ENCODE measurements around the gene STAMBP.
"Not testable (repeated sequence)": the region's sequence is repeated elsewhere in the genome, so short reads cannot be mapped to it uniquely, and the experiment has no call there.

The STAMBP gene

DNA sequence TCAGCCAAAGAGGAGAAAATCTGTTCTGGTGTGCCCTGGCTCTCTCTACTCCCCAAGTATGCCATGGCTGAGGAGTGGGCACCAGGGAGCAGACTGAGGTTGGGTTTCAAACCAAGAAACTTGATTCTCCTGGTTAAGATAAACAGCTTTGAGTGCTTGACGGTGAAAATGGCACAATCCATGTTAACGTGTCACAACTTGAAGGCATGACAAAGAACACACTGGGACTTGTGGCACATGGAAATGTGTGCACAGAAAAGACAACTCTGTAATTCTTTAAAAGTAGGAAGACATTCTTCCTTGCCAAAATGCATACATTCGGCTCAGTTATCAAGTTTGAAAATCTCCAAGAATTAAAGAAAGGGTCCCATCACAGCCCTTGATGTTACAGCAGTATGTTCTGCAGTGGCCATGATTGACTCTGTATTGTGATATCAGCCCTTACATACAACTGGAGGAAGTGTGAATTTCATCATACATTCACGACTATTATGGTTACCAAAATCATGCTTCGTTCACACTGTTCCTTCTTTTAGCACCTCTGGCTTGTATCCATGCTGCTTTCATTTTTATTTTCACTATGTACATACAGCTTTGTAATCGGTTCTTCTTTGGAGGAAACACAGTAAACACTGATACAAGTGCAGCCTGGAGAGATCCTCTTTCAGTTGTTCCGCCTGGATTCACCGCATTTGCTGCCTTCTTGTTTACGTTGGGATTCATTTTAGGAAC is 48.5 kb downstream of the STAMBP start:
- TF ChIP-seq, protein P1, sequence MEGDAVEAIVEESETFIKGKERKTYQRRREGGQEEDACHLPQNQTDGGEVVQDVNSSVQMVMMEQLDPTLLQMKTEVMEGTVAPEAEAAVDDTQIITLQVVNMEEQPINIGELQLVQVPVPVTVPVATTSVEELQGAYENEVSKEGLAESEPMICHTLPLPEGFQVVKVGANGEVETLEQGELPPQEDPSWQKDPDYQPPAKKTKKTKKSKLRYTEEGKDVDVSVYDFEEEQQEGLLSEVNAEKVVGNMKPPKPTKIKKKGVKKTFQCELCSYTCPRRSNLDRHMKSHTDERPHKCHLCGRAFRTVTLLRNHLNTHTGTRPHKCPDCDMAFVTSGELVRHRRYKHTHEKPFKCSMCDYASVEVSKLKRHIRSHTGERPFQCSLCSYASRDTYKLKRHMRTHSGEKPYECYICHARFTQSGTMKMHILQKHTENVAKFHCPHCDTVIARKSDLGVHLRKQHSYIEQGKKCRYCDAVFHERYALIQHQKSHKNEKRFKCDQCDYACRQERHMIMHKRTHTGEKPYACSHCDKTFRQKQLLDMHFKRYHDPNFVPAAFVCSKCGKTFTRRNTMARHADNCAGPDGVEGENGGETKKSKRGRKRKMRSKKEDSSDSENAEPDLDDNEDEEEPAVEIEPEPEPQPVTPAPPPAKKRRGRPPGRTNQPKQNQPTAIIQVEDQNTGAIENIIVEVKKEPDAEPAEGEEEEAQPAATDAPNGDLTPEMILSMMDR (IDR thresholded peaks at IDR 0.05; ENCODE audit: control extremely low read depth, extremely low read depth, low read depth, missing control alignments), result no peak
- POLR2A ChIA-PET, result no interaction called here
- DNase-seq (ENCODE audit: extremely low spot score), result no peak
- CTCF ChIA-PET, result no interaction called here

DNA sequence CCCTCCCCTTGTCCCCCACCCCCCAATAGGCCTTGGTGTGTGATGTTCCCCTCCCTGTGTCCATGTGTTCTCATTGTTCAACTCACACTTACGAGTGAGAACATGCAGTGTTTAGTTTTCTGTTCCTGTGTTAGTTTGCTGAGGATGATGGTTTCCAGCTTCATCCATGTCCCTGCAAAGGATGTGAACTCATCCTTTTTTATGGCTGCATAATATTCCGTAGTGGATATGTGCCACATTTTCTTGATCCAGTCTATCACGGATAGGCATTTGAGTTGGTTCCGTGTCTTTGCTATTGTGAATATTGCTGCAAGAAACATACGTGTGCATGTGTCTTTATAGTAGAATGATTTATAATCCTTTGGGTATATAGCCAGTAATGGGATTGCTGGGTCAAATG is 49.2 kb downstream of the STAMBP start:
- DNase-seq (ENCODE audit: extremely low spot score); POLR2A ChIA-PET: not testable (repeated sequence)
- CTCF ChIA-PET, result interaction anchor here (1.5 kb wide), 1 partner anchor 10 kb away, joined by 4 read pairs; no protein-coding TSS in a partner anchor

DNA sequence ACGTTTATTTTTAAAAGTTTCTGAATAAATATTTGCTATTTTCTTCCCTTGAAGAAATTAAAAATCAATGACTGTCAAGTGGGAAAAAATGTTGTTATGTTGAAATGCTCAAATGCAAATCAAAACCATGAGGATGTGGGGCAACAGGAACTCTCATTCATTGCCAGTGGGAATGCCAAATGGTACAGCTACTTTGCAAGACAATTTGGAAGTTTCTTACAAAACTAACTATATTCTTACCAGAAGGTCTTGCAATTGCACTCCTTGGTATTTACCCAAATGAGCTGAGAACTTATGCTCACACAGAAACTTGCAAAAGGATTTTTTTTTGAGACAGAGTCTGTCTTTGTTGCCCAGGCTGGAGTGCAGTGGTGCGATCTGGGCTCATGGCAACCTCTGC is 56.6 kb downstream of the STAMBP start:
- no peak for DNase-seq (ENCODE audit: extremely low spot score)
- POLR2A ChIA-PET, result no interaction called here
- TF ChIP-seq, protein P1 (IDR thresholded peaks at IDR 0.05; ENCODE audit: control extremely low read depth, extremely low read depth, low read depth, missing control alignments), result no peak
- CTCF ChIA-PET, result interaction anchor here (0.9 to 2.2 kb wide), 3 partner anchors 8 to 27 kb away, joined by 3 to 5 read pairs (median 3); partner anchors contain the start of gene ACTG2

DNA sequence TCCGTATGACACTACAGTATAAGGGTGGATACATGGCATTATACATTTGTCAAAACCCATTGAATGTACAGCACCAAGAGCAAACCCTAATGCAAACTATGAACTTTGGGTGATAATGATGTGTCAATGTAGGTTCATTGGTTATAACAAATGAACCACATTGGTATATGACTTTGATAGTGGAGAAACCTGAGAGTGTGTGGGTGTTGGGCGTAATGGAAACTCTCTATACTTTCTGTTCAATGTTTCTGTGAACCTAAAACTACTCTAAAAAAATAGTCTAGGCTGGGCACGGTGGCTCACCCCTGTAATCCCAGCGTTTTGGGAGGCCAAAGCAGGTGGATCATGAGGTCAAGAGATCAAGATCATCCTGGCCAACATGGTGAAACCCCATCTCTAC is 57.6 kb downstream of the STAMBP start:
- TF ChIP-seq, protein P1 (IDR thresholded peaks at IDR 0.05; ENCODE audit: control extremely low read depth, extremely low read depth, low read depth, missing control alignments), result no peak
- no peak for DNase-seq (ENCODE audit: extremely low spot score)
- ChIA-PET CTCF (interaction anchor here (1.7 kb wide), 1 partner anchor 31 kb away, joined by 5 read pairs; no protein-coding TSS in a partner anchor), POLR2A (no interaction called here)

DNA sequence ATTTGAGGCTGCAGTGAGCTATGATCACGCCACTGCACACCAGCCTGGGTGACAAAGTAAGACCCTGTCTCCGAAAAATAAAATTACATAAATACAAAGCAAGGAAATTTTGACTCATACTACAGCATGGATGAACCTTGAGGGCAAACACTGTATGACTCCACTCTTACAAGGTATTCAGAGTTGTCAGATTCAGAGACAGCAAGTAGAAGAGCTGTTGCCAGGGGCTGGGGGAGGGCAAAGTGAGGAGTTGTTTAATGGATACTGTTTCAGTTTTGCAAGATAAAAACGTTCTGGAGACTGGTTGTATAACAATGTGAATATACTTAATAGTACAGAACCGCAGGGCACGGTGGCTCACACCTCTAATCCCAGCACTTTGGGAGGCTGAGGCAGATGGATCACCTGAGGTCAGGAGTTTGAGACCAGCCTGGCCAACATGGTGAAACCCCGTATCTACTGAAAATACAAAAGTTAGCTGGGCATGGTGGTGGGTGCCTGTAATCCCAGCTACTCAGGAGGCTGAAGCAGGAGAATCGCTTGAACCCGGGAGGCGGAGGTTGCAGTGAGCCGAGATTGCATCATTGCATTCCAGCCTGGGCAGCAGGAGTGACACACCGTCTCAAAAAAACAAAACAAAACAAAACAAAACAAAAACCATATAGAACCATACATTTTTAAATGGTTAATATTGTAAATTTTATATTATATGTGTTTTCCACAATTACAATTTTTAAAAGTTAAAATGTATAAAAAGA is 59.0 kb downstream of the STAMBP start:
- CTCF ChIA-PET, result interaction anchor here (1.2 to 1.7 kb wide), 2 partner anchors 9 to 29 kb away, joined by 4 to 5 read pairs; no protein-coding TSS in a partner anchor
- DNase-seq (ENCODE audit: extremely low spot score); POLR2A ChIA-PET: not testable (repeated sequence)

DNA sequence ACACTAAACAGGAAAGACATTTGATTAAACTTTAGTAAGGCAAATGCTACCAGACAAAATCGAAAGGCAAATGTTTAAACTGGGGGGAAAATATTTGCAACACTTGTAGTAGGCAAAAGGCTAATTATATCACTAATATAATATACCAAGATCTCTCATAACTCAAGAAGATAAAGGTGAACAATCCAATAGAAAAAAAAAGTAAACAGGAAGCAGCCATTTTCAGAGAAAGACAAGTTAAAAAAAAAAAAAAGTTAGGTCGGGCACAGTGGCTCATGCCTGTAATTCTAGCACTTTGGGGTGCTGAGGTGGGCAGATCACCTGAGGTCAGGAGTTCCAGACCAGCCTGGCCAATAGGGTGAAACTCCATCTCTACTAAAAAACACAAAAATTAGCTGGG is 59.6 kb downstream of the STAMBP start:
- ChIA-PET POLR2A (no interaction called here), CTCF (no interaction called here)
- no peak for DNase-seq (ENCODE audit: extremely low spot score)
- TF ChIP-seq, protein P1 (IDR thresholded peaks at IDR 0.05; ENCODE audit: control extremely low read depth, extremely low read depth, low read depth, missing control alignments), result no peak

DNA sequence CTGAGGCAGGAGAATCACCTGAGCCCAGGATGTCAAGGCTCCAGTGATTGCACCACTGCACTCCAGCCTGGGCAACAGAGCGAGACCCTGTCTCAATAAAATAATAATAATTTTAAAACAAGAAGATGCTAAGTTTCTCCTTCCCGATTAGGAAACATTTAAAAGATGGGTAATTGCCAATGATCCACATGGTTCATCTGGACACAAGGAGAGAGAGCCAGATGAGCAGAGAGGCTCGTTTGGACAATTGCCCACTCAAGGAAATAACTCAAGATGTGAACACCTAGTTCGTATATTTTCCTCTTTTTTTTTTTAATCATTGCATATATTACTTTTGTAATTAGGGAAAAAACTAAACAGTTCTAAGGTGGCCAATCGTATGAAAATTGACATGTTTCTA is 60.4 kb downstream of the STAMBP start:
- CTCF ChIA-PET, result no interaction called here
- TF ChIP-seq, protein P1 (IDR thresholded peaks at IDR 0.05; ENCODE audit: control extremely low read depth, extremely low read depth, low read depth, missing control alignments), result no peak

More for the DNA sequence above, 60.4 kb downstream of the STAMBP start:
- POLR2A ChIA-PET, result no interaction called here
- DNase-seq (ENCODE audit: extremely low spot score), result no peak

All from GM10248 (cell line).